Parathyroid adenoma (tissue), 2 donors: ENCODE data around the gene DSP.

Source experiments
- H2AFZ ChIP-seq: fragments of 300-600 bp; sonication (generic); one replicate; pipeline ENCODE4 v1.7.0; 2017; ENCODE audit warnings: antibody characterized with exemption, mild to moderate bottlenecking
- H3K27ac ChIP-seq: fragments of 300-600 bp; sonication (generic); one replicate; pipeline ENCODE4 v1.7.0; 2017
- H3K27me3 ChIP-seq: fragments of 300-600 bp; sonication (generic); one replicate; pipeline ENCODE4 v1.7.0; 2017; ENCODE audit warnings: low read length; ENCODE audit not compliant: control insufficient read depth, insufficient read depth
- H3K36me3 ChIP-seq: fragments of 300-600 bp; sonication (generic); one replicate; pipeline ENCODE4 v1.7.0; 2017; ENCODE audit warnings: low read length; ENCODE audit not compliant: control insufficient read depth, insufficient read depth
- H3K4me1 ChIP-seq: fragments of 300-600 bp; sonication (generic); one replicate; pipeline ENCODE4 v1.7.0; 2017; ENCODE audit warnings: control low read depth
- H3K4me2 ChIP-seq: fragments of 300-600 bp; sonication (generic); one replicate; pipeline ENCODE4 v1.7.0; 2017; ENCODE audit warnings: low read length
- H3K4me3 ChIP-seq: fragments of 300-600 bp; sonication (generic); one replicate; pipeline ENCODE4 v1.7.0; 2017; ENCODE audit warnings: low read depth, low read length
- H3K79me2 ChIP-seq: fragments of 300-600 bp; sonication (generic); one replicate; pipeline ENCODE4 v1.7.0; 2017; ENCODE audit warnings: control low read depth
- H3K9ac ChIP-seq: fragments of 300-600 bp; sonication (generic); one replicate; pipeline ENCODE4 v1.7.0; 2017; ENCODE audit warnings: mild to moderate bottlenecking
- H3K9me3 ChIP-seq: fragments of 300-600 bp; sonication (generic); one replicate; pipeline ENCODE4 v1.7.0; 2017; ENCODE audit warnings: low read length; ENCODE audit not compliant: control insufficient read depth
- TF ChIP-seq, protein P1 (sequence below): fragments of 300-600 bp; sonication (generic); IDR thresholded peaks from one replicate; pipeline ENCODE4 v1.7.0; 2017; ENCODE audit warnings: antibody characterized with exemption, mild to moderate bottlenecking
- donor health status: primary hyperparathyroidism.

DSP gene

DNA sequence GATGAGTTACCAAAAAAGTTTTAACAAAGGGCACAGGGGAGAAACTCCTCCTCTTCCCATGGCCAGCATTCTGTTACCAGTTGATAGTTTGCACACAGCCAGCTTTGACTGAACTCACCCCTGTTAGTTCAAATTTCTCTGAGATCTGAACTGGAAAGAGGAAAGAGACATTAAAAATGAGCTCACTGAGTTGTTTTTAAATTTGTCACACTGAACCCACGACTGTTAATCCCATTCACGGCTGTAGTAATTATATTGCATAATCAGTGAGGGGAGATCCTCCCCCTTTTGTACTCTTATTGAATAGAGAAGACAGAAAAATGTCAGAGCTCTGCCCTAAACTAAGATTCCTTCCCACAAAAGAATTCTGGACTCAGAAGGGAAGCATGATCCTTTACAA lies 17.5 kb upstream of the DSP start:
- H3K9ac ChIP-seq, result no peak overlapping the region
- H3K9me3 ChIP-seq, result no peaks in the 10 kb centered on the region
- H3K4me3 ChIP-seq, result no peak overlapping the region
- no peak overlapping the region for H2AFZ ChIP-seq
- no peak overlapping the region for H3K27ac ChIP-seq
- no peaks in the 10 kb centered on the region for H3K79me2 ChIP-seq
- H3K4me1 ChIP-seq, result peaks cover 5% of the 10 kb centered on the region
- H3K27me3 ChIP-seq, result no peaks in the 10 kb centered on the region
- TF ChIP-seq, protein P1, sequence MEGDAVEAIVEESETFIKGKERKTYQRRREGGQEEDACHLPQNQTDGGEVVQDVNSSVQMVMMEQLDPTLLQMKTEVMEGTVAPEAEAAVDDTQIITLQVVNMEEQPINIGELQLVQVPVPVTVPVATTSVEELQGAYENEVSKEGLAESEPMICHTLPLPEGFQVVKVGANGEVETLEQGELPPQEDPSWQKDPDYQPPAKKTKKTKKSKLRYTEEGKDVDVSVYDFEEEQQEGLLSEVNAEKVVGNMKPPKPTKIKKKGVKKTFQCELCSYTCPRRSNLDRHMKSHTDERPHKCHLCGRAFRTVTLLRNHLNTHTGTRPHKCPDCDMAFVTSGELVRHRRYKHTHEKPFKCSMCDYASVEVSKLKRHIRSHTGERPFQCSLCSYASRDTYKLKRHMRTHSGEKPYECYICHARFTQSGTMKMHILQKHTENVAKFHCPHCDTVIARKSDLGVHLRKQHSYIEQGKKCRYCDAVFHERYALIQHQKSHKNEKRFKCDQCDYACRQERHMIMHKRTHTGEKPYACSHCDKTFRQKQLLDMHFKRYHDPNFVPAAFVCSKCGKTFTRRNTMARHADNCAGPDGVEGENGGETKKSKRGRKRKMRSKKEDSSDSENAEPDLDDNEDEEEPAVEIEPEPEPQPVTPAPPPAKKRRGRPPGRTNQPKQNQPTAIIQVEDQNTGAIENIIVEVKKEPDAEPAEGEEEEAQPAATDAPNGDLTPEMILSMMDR, result no peak
- no peaks in the 10 kb centered on the region for H3K36me3 ChIP-seq
- no peak overlapping the region for H3K4me2 ChIP-seq

DNA sequence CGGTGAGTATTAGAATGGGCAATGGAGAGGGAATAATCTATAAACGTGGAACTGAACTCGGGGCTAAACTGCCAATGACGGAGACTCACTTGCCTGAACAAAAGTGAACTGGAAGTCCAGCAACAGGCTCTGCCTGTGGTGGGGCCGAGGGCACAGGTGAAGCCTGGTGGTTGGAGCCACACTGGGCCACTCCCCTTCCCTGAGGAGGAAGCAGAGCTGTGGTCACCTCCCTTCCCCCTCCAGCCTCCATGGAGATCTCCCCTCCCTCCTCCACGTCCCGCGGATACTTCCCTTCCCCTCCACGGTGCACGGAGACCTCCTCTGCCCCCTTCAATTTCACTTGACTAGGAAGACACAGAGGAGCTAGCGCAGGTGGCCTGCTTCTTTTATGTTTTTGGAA lies 14.7 kb upstream of the DSP start:
- Histone ChIP-seq H3K4me3 (no peak overlapping the region), H3K27me3 (no peaks in the 10 kb centered on the region), H3K79me2 (no peaks in the 10 kb centered on the region), H3K36me3 (no peaks in the 10 kb centered on the region), H3K4me2 (no peak overlapping the region), H3K9ac (no peak overlapping the region), H3K9me3 (no peaks in the 10 kb centered on the region), H2AFZ (no peak overlapping the region), H3K4me1 (no peaks in the 10 kb centered on the region), H3K27ac (no peak overlapping the region)
- TF ChIP-seq, protein P1, result no peak

DNA sequence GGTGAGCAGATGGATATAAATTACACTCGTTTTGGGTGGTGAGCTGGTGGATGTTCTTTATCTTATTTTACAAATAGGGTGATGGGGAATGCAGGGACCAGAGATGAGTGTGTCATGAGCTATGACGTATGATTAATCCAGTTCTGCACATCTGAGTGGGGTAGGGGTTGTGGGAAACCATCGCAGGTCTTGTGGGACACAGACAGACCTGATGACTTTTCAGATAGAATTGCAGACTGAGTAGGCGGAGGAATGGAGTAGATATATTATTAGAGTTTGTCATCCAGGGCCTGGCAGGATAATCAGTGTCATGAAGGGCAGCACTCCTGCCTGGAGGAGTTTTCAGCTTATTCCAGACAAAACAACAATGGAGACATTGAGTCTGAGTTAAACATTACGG lies 12.9 kb upstream of the DSP start:
- no peak overlapping the region for H2AFZ ChIP-seq
- TF ChIP-seq, protein P1, result no peak
- H3K9me3 ChIP-seq, result no peaks in the 10 kb centered on the region
- no peaks in the 10 kb centered on the region for H3K27me3 ChIP-seq
- H3K4me3 ChIP-seq, result no peak overlapping the region
- H3K9ac ChIP-seq, result no peak overlapping the region
- H3K79me2 ChIP-seq, result no peaks in the 10 kb centered on the region
- H3K36me3 ChIP-seq, result no peaks in the 10 kb centered on the region
- no peaks in the 10 kb centered on the region for H3K4me1 ChIP-seq
- no peak overlapping the region for H3K27ac ChIP-seq
- no peak overlapping the region for H3K4me2 ChIP-seq

DNA sequence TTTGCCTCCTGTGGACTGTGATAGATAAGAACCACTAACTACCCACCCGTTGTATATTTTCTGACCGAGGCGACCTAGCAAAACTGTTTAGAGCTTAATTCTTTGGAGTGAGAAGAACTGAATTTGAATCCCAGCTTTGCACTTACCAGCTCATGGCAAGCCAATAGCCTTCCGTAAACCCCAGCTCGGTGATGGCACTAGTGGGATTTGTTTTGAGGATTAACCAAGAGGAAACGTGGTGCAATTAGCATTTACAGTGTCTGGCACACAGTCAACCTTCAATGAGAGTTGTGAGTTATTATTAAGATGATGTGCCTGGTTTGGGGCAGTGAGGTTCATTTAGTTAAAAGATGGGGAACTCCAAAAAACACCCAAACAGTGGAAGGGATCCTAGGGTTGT lies 12.3 kb upstream of the DSP start:
- H3K4me2 ChIP-seq, result no peak overlapping the region

DNA sequence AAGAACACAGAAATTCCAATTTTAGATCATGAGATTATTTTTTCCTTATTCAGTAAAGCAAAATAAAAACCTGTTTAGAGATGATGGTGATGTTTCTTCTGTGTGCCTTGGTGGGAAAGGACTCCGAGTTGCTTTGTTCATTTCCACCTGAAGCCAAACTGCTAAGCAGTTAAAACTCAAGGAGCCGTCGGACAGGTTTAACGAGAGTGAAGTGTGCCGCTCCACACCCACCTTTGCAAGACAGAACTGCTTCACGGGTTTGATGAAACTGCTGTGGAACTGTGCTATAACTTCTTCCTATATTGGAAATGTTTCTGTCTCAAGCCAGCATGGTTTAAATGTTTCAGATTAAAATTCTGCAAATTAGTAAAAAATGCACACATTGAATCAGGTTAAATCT lies 9.2 kb upstream of the DSP start:
- Histone ChIP-seq H3K36me3 (no peaks in the 10 kb centered on the region), H3K4me3 (no peak overlapping the region), H3K27ac (no peak overlapping the region), H3K27me3 (no peaks in the 10 kb centered on the region), H3K9ac (no peak overlapping the region), H3K4me1 (no peaks in the 10 kb centered on the region), H2AFZ (peak overlapping the region; percentile 4), H3K4me2 (peak overlapping the region; percentile 48), H3K79me2 (no peaks in the 10 kb centered on the region), H3K9me3 (no peaks in the 10 kb centered on the region)
- TF ChIP-seq, protein P1, result no peak

More for the DNA sequence above, 12.3 kb upstream of the DSP start:
- no peaks in the 10 kb centered on the region for H3K36me3 ChIP-seq
- TF ChIP-seq, protein P1, result no peak
- H3K27ac ChIP-seq, result no peak overlapping the region
- H3K4me3 ChIP-seq, result no peak overlapping the region
- no peaks in the 10 kb centered on the region for H3K4me1 ChIP-seq
- H2AFZ ChIP-seq, result no peak overlapping the region
- no peaks in the 10 kb centered on the region for H3K27me3 ChIP-seq
- no peak overlapping the region for H3K9ac ChIP-seq
- H3K9me3 ChIP-seq, result no peaks in the 10 kb centered on the region
- no peaks in the 10 kb centered on the region for H3K79me2 ChIP-seq
